OCI-LY1 (cell line): Measurements from ENCODE around the gene TBX10.

Experiments used
- H2AFZ ChIP-seq: fragments of 200-600 bp; sonication (generic), shearing (Covaris generic); 2 replicates; pipeline ENCODE4 v1.6.0; 2014; ENCODE audit warnings: antibody characterized with exemption, mild to moderate bottlenecking, low read length
- H3F3A ChIP-seq: fragments of 200-600 bp; sonication (generic), shearing (Covaris generic); 2 replicates; pipeline ENCODE4 v1.6.0; 2014; ENCODE audit warnings: mild to moderate bottlenecking, antibody characterized with exemption, low read length, moderate library complexity; ENCODE audit not compliant: insufficient read depth
- H3K27ac ChIP-seq: fragments of 200-600 bp; sonication (generic); 2 replicates; pipeline ENCODE4 v1.5.1; 2014; ENCODE audit warnings: low read length, mixed run types, mild to moderate bottlenecking, low read depth; ENCODE audit not compliant: poor library complexity, severe bottlenecking
- H3K27me3 ChIP-seq: fragments of 200-600 bp; sonication (generic); 2 replicates; pipeline ENCODE4 v1.6.0; 2014; ENCODE audit warnings: antibody characterized with exemption, mild to moderate bottlenecking, low read length, moderate library complexity; ENCODE audit not compliant: insufficient read depth
- H3K36me3 ChIP-seq: fragments of 200-600 bp; sonication (generic); 2 replicates; pipeline ENCODE4 v1.6.1; 2014; ENCODE audit warnings: mild to moderate bottlenecking, antibody characterized with exemption, low read length, moderate library complexity, mixed read lengths; ENCODE audit not compliant: insufficient read depth
- H3K4me1 ChIP-seq: fragments of 200-600 bp; sonication (generic); 2 replicates; pipeline ENCODE4 v1.5.1; 2014; ENCODE audit warnings: mild to moderate bottlenecking, low read length, moderate library complexity; ENCODE audit not compliant: insufficient read depth, severe bottlenecking
- H3K4me2 ChIP-seq: fragments of 200-600 bp; sonication (generic), shearing (Covaris generic); 2 replicates; pipeline ENCODE4 v1.6.1; 2014; ENCODE audit warnings: low read length
- H3K4me3 ChIP-seq: fragments of 200-600 bp; sonication (generic); 2 replicates; pipeline ENCODE4 v1.5.1; 2014; ENCODE audit warnings: low read length, low read depth, mild to moderate bottlenecking, mixed read lengths; ENCODE audit not compliant: poor library complexity, severe bottlenecking
- H3K79me2 ChIP-seq: fragments of 200-600 bp; shearing (Covaris generic); 2 replicates; pipeline ENCODE4 v1.6.1; 2016; ENCODE audit warnings: mixed run types, low read length, mixed read lengths; ENCODE audit not compliant: insufficient read depth
- H3K9ac ChIP-seq: fragments of 200-600 bp; sonication (generic), shearing (Covaris generic); 2 replicates; pipeline ENCODE4 v1.6.1; 2014; ENCODE audit warnings: mild to moderate bottlenecking, low read length, mixed read lengths
- H3K9me2 ChIP-seq: fragments of 200-600 bp; sonication (generic), shearing (Covaris generic); 2 replicates; pipeline ENCODE4 v1.6.1; 2014; ENCODE audit warnings: low read depth, mild to moderate bottlenecking, low read length, mixed read lengths
- H3K9me3 ChIP-seq: fragments of 200-600 bp; shearing (Covaris generic); 2 replicates; pipeline ENCODE4 v1.6.1; 2014; ENCODE audit warnings: low read length, mixed read lengths
- H4K20me1 ChIP-seq: fragments of 200-600 bp; sonication (generic), shearing (Covaris generic); 2 replicates; pipeline ENCODE4 v1.6.0; 2016; ENCODE audit warnings: mild to moderate bottlenecking, low read length; ENCODE audit not compliant: insufficient read depth
- CTCF ChIP-seq: fragments of 200-600 bp; sonication (generic), shearing (Covaris generic); IDR thresholded peaks from 2 replicates; pipeline ENCODE4 v1.5.1; 2017; ENCODE audit warnings: mild to moderate bottlenecking, antibody characterized with exemption, low read length, moderate library complexity, mixed read lengths
- EZH2 ChIP-seq: fragments of 200-600 bp; sonication (generic), shearing (Covaris generic); IDR thresholded peaks from 2 replicates; pipeline ENCODE4 v1.8.0; 2017; ENCODE audit warnings: borderline replicate concordance, mixed run types, mild to moderate bottlenecking, antibody characterized with exemption, low read length, moderate library complexity, mixed read lengths

TBX10 gene

GRCh38 chr11:67641338-67642172 lies 2.0 kb upstream of the TBX10 start:
- peaks cover 8% of the 10 kb centered on the region; the same call in 1 of the 2 replicates for H3K27me3 ChIP-seq
- TF ChIP-seq CTCF = no peak
- no peak for TF ChIP-seq EZH2

GRCh38 chr11:67640758-67641337 lies 1.3 kb upstream of the TBX10 start:
- H3K4me2 ChIP-seq = no peak overlapping the region
- H3K27ac ChIP-seq = no peak overlapping the region
- H3K4me1 ChIP-seq = peaks cover 3% of the 10 kb centered on the region
- no peak overlapping the region for H2AFZ ChIP-seq
- no peak for TF ChIP-seq CTCF
- TF ChIP-seq EZH2 = no peak
- H3K79me2 ChIP-seq = no peaks in the 10 kb centered on the region
- H3K9me3 ChIP-seq = peaks cover 3% of the 10 kb centered on the region; the same call in 1 of the 2 replicates
- no peak overlapping the region for H3K4me3 ChIP-seq
- H3F3A ChIP-seq = no peaks in the 10 kb centered on the region
- peaks cover 8% of the 10 kb centered on the region; the same call in 1 of the 2 replicates for H3K27me3 ChIP-seq
- H3K36me3 ChIP-seq = no peaks in the 10 kb centered on the region; the same call in 1 of the 2 replicates
- no peak overlapping the region for H3K9ac ChIP-seq
- no peaks in the 10 kb centered on the region for H4K20me1 ChIP-seq
- H3K9me2 ChIP-seq = no peaks in the 10 kb centered on the region

More at GRCh38 chr11:67641338-67642172, 2.0 kb upstream of the TBX10 start:
- Histone ChIP-seq H3K9me3 (peaks cover 3% of the 10 kb centered on the region; the same call in 1 of the 2 replicates), H3K27ac (no peak overlapping the region), H3F3A (no peaks in the 10 kb centered on the region), H3K36me3 (no peaks in the 10 kb centered on the region; the same call in 1 of the 2 replicates), H4K20me1 (no peaks in the 10 kb centered on the region), H2AFZ (no peak overlapping the region), H3K9me2 (no peaks in the 10 kb centered on the region), H3K9ac (no peak overlapping the region), H3K4me2 (no peak overlapping the region), H3K4me1 (peaks cover 10% of the 10 kb centered on the region), H3K79me2 (no peaks in the 10 kb centered on the region), H3K4me3 (no peak overlapping the region)

- no peaks in the 10 kb centered on the region for H4K20me1 ChIP-seq
- H3K27ac ChIP-seq = no peak overlapping the region
- no peaks in the 10 kb centered on the region for H3K4me1 ChIP-seq
- H3F3A ChIP-seq = no peaks in the 10 kb centered on the region
- peaks cover 8% of the 10 kb centered on the region; the same call in 1 of the 2 replicates for H3K27me3 ChIP-seq
- no peak overlapping the region for H3K9ac ChIP-seq
- H3K9me2 ChIP-seq = no peaks in the 10 kb centered on the region
- no peaks in the 10 kb centered on the region for H3K79me2 ChIP-seq
- no peak overlapping the region for H2AFZ ChIP-seq
- H3K4me2 ChIP-seq = no peak overlapping the region
- H3K36me3 ChIP-seq = no peaks in the 10 kb centered on the region; the same call in 1 of the 2 replicates
- H3K4me3 ChIP-seq = no peak overlapping the region
- H3K9me3 ChIP-seq = peaks cover 3% of the 10 kb centered on the region; the same call in 1 of the 2 replicates
- no peak for TF ChIP-seq EZH2
- peak; percentile 74 for TF ChIP-seq CTCF
These were observed 626 bp upstream of the TBX10 start for GRCh38 chr11:67640021-67640757.
